PC-3 (cell line): ENCODE results near the gene RTL10. TPM values are rescaled to one million over a fixed set of nuclear protein-coding genes. Genes with fewer than 3 reads are reported as not detected.

Experiments
- ATAC-seq: fragments of 200-7000 bp; cut with Tn5 transposase; 2 replicates; pipeline ENCODE4 v1.9.1; 2020; ENCODE audit warnings: mild to moderate bottlenecking, moderate library complexity
- BruUV-seq: library from RNA; stranded (reverse); fragments of 400-500 nt; replicated peaks from 2 replicates; lab custom pipeline; 2021; lab: Mats Ljungman, UMichigan
- CTCF ChIA-PET: fragments of 300-600 bp; sonication (Branson Sonifier 250); formaldehyde crosslinking; loops from one replicate; lab custom pipeline; 2022; ENCODE audit warnings: antibody characterized with exemption; lab: Charles Lee
- POLR2A ChIA-PET: fragments of 300-600 bp; sonication (Branson Sonifier 250); formaldehyde crosslinking; loops from one replicate; lab custom pipeline; 2022; ENCODE audit warnings: antibody characterized with exemption; ENCODE audit not compliant: unreplicated experiment; lab: Charles Lee
- DNase-seq: peaks from one replicate; pipeline ENCODE4 v3.0.0-alpha.2; 2015
- H2AFZ ChIP-seq: fragments of 300-600 bp; sonication (generic); 2 replicates; pipeline ENCODE4 v1.6.0; 2016; ENCODE audit warnings: antibody characterized with exemption, low read length
- H3F3A ChIP-seq: fragments of 300-600 bp; sonication (generic); one replicate; pipeline ENCODE4 v1.6.0; 2017; ENCODE audit warnings: antibody characterized with exemption, low read length, control low read depth, mild to moderate bottlenecking; ENCODE audit not compliant: unreplicated experiment
- H3K27ac ChIP-seq: fragments of 300-600 bp; sonication (generic); 2 replicates; pipeline ENCODE4 v1.5.1; 2016; ENCODE audit warnings: mild to moderate bottlenecking, low read length
- H3K27me3 ChIP-seq: fragments of 300-600 bp; sonication (generic); 2 replicates; pipeline ENCODE4 v1.6.1; 2016; ENCODE audit warnings: low read length, mixed read lengths
- H3K36me3 ChIP-seq: fragments of 300-600 bp; sonication (generic); 2 replicates; pipeline ENCODE4 v1.6.1; 2016; ENCODE audit warnings: low read depth, mixed run types, low read length, mixed read lengths
- H3K4me1 ChIP-seq: fragments of 300-600 bp; sonication (generic); 2 replicates; pipeline ENCODE4 v1.5.1; 2016; ENCODE audit warnings: low read length; ENCODE audit not compliant: insufficient read depth
- H3K4me2 ChIP-seq: fragments of 300-600 bp; sonication (generic); 2 replicates; pipeline ENCODE4 v1.6.0; 2016; ENCODE audit warnings: low read length
- H3K4me3 ChIP-seq: fragments of 300-600 bp; sonication (generic); 2 replicates; pipeline ENCODE4 v1.5.1; 2016; ENCODE audit warnings: mild to moderate bottlenecking, low read length, mixed read lengths
- H3K79me2 ChIP-seq: fragments of 300-600 bp; sonication (generic); 2 replicates; pipeline ENCODE4 v1.6.1; 2017; ENCODE audit warnings: low read length, mixed read lengths
- H3K9ac ChIP-seq: fragments of 300-600 bp; sonication (generic); 2 replicates; pipeline ENCODE4 v1.6.0; 2016; ENCODE audit warnings: mild to moderate bottlenecking, low read length
- H3K9me2 ChIP-seq: fragments of 300-600 bp; sonication (generic); replicated peaks from 2 replicates; pipeline ENCODE4 v1.6.1; 2016; ENCODE audit warnings: mixed run types, low read length, mixed read lengths
- H3K9me3 ChIP-seq: fragments of 300-600 bp; sonication (generic); 2 replicates; pipeline ENCODE4 v1.6.1; 2016; ENCODE audit warnings: low read length, mixed read lengths
- H4K20me1 ChIP-seq: fragments of 300-600 bp; sonication (generic); 2 replicates; pipeline ENCODE4 v1.6.1; 2016; ENCODE audit warnings: low read length, mixed read lengths
- CTCF ChIP-seq: fragments of 300-600 bp; sonication (generic); conservative IDR thresholded peaks from 2 replicates; pipeline ENCODE4 v1.5.1; 2017; ENCODE audit warnings: antibody characterized with exemption, low read depth, mild to moderate bottlenecking, low read length
- EZH2 ChIP-seq: fragments of 300-600 bp; sonication (generic); IDR thresholded peaks from one replicate; pipeline ENCODE4 v1.6.1; 2017; ENCODE audit warnings: antibody characterized with exemption, mild to moderate bottlenecking, low read length; ENCODE audit not compliant: unreplicated experiment
- EZH2phosphoT487 ChIP-seq: fragments of 300-600 bp; sonication (generic); IDR thresholded peaks from 2 replicates; pipeline ENCODE4 v1.6.1; 2018; ENCODE audit warnings: mild to moderate bottlenecking, antibody characterized with exemption, low read length, borderline replicate concordance
- intact Hi-C: fragments of 100-400 bp; cut with micrococcal nuclease; formaldehyde crosslinking; loops from 2 replicates; pipeline ENCODE4 v1.9.0; 2023
- total RNA-seq: library from RNA; depleted of rRNA; stranded (reverse); fragments of >200 nt; gene quantifications from 2 replicates; pipeline ENCODE4 v1.2.3, GENCODE V29; 2014

RTL10 gene
- total RNA-seq, 1 experiment from 2014 or later, result 7.8 TPM

- H3K27me3 ChIP-seq, result no peaks in the 10 kb centered on the region
- no peak for TF ChIP-seq CTCF
- no peak for TF ChIP-seq EZH2phosphoT487
- no peak for TF ChIP-seq EZH2
- H3K4me2 ChIP-seq, result no peak overlapping the region
- H2AFZ ChIP-seq, result no peak overlapping the region
- H3K4me1 ChIP-seq, result no peaks in the 10 kb centered on the region
- intact Hi-C loops, result no loop called here
- no peaks in the 10 kb centered on the region for H3K9me3 ChIP-seq
- no peak overlapping the region for H3K27ac ChIP-seq
- no peak for DNase-seq
- no TSS peak for BruUV-seq
- no peak for ATAC-seq
- no peaks in the 10 kb centered on the region for H3K9me2 ChIP-seq
- no peaks in the 10 kb centered on the region for H3K79me2 ChIP-seq
- CTCF ChIA-PET, result no interaction called here
- H3K9ac ChIP-seq, result no peak overlapping the region
- H3F3A ChIP-seq, result no peaks in the 10 kb centered on the region
- POLR2A ChIA-PET, result no interaction called here
- no peaks in the 10 kb centered on the region for H3K36me3 ChIP-seq
- H4K20me1 ChIP-seq, result no peaks in the 10 kb centered on the region
- H3K4me3 ChIP-seq, result no peak overlapping the region
These were observed 17.4 kb upstream of the RTL10 start for GRCh38 chr22:19871845-19872778.

- Histone ChIP-seq H3K4me3 (no peak overlapping the region), H3K9me3 (no peaks in the 10 kb centered on the region), H3K4me2 (no peak overlapping the region), H3K9ac (no peak overlapping the region), H2AFZ (no peak overlapping the region), H3K36me3 (no peaks in the 10 kb centered on the region), H3F3A (no peaks in the 10 kb centered on the region), H3K27ac (no peak overlapping the region), H3K27me3 (no peaks in the 10 kb centered on the region), H3K9me2 (no peaks in the 10 kb centered on the region), H4K20me1 (no peaks in the 10 kb centered on the region), H3K4me1 (no peaks in the 10 kb centered on the region), H3K79me2 (no peaks in the 10 kb centered on the region)
- TF ChIP-seq EZH2, result no peak
- TF ChIP-seq CTCF, result no peak
- TF ChIP-seq EZH2phosphoT487, result no peak
- intact Hi-C loops, result no loop called here
- ChIA-PET POLR2A (no interaction called here), CTCF (no interaction called here)
- no TSS peak for BruUV-seq
- ATAC-seq, result no peak
- no peak for DNase-seq
These were observed 16.6 kb upstream of the RTL10 start for GRCh38 chr22:19871023-19871844.
